H1 (cell line): ENCODE data around the gene AKR1B1. TPM values are rescaled to one million over a fixed set of nuclear protein-coding genes. Genes with fewer than 3 reads are reported as not detected.
A peak's percentile ranks its signal among the peaks of the same experiment; 100 is the strongest.

Source experiments
- CTCF ChIA-PET: fragments of 300-600 bp; sonication (Branson Sonifier 250); formaldehyde crosslinking; loops from one replicate; lab custom pipeline; 2021; ENCODE audit not compliant: partially characterized antibody; lab: Charles Lee
- POLR2A ChIA-PET: fragments of 300-600 bp; sonication (Branson Sonifier 250); formaldehyde crosslinking; loops from one replicate; lab custom pipeline; 2021; ENCODE audit warnings: inconsistent platforms; ENCODE audit not compliant: partially characterized antibody; lab: Charles Lee
- DNase-seq, 2 experiments: peaks; one replicate each; pipeline versions ENCODE4 v3.0.0 to v3.0.0-alpha.2; 2010 to 2022; ENCODE audit warnings: low spot score in 2 of 2, low read depth in 1 of 2, mixed read lengths in 1 of 2
- FAIRE-seq: peaks from 2 replicates; lab custom pipeline; 2011; peaks lifted over from hg19 to GRCh38; lab: Jason Lieb, UNC
- H2AFZ ChIP-seq: 2 replicates; pipeline ENCODE4 v1.8.1; 2012; ENCODE audit warnings: low read length, inconsistent platforms
- H2AK5ac ChIP-seq: 2 replicates; pipeline ENCODE4 v1.6.1; 2013; ENCODE audit warnings: low read depth, low read length
- H2BK120ac ChIP-seq: replicated peaks from 2 replicates; pipeline ENCODE3; 2013; ENCODE audit warnings: low read depth, low read length, inconsistent platforms
- H2BK12ac ChIP-seq: 2 replicates; pipeline ENCODE4 v1.6.1; 2013; ENCODE audit warnings: low read depth, low read length
- H2BK15ac ChIP-seq: 2 replicates; pipeline ENCODE4 v1.6.1; 2013; ENCODE audit warnings: low read length
- H2BK20ac ChIP-seq: 2 replicates; pipeline ENCODE4 v1.6.1; 2013; ENCODE audit warnings: low read length
- H2BK5ac ChIP-seq: 2 replicates; pipeline ENCODE4 v1.6.1; 2013; ENCODE audit warnings: low read depth, low read length
- H3K14ac ChIP-seq: 2 replicates; pipeline ENCODE4 v1.6.1; 2013; ENCODE audit warnings: inconsistent platforms; ENCODE audit not compliant: insufficient read length
- H3K18ac ChIP-seq: 2 replicates; pipeline ENCODE4 v1.6.1; 2013; ENCODE audit warnings: low read length; ENCODE audit errors: extremely low read depth
- H3K23ac ChIP-seq: 2 replicates; pipeline ENCODE4 v1.6.1; 2013; ENCODE audit warnings: inconsistent platforms; ENCODE audit not compliant: insufficient read length
- H3K23me2 ChIP-seq: 2 replicates; pipeline ENCODE4 v1.6.1; 2013; ENCODE audit warnings: low read depth, low read length
- H3K27ac ChIP-seq: 2 replicates; pipeline ENCODE4 v1.6.1; 2011; ENCODE audit warnings: low read depth, low read length, inconsistent platforms
- H3K27me3 ChIP-seq, 4 experiments: replicated peaks in 1 of 4; 1 replicate in 1 of 4; 2 replicates in 3 of 4; pipeline versions ENCODE4 v1.6.1 to v1.8.1; 2011 to 2013; ENCODE audit warnings: low read length in 3 of 4, mild to moderate bottlenecking in 3 of 4, inconsistent platforms in 2 of 4, mixed read lengths in 2 of 4, moderate library complexity in 1 of 4; ENCODE audit not compliant: control insufficient read depth in 3 of 4, insufficient read depth in 3 of 4; ENCODE audit errors: extremely low read depth in 1 of 4
- H3K36me3 ChIP-seq, 4 experiments: 2 replicates each; pipeline versions ENCODE4 v1.6.1 to v1.8.1; 2011 to 2013; ENCODE audit warnings: mild to moderate bottlenecking in 4 of 4, low read length in 3 of 4, moderate library complexity in 2 of 4, control low read depth in 1 of 4, inconsistent platforms in 1 of 4; ENCODE audit not compliant: insufficient read depth in 4 of 4, control insufficient read depth in 2 of 4
- H3K4ac ChIP-seq: replicated peaks from 2 replicates; pipeline ENCODE3; 2013; ENCODE audit warnings: low read length, low read depth, mixed read lengths, inconsistent platforms; ENCODE audit not compliant: insufficient read length
- H3K4me1 ChIP-seq, 4 experiments: replicated peaks in 1 of 4; 1 replicate in 1 of 4; 2 replicates in 3 of 4; pipeline versions ENCODE4 v1.6.1 to v1.8.1; 2011 to 2013; ENCODE audit warnings: low read length in 3 of 4, inconsistent platforms in 2 of 4, mixed read lengths in 1 of 4; ENCODE audit not compliant: insufficient read depth in 4 of 4, control insufficient read depth in 3 of 4
- H3K4me2 ChIP-seq, 2 experiments: 2 replicates each; pipeline versions ENCODE4 v1.6.1 to v1.8.1; 2011 to 2013; ENCODE audit warnings: low read depth in 2 of 2, low read length in 2 of 2, control low read depth in 1 of 2, inconsistent platforms in 1 of 2, mild to moderate bottlenecking in 1 of 2; ENCODE audit not compliant: insufficient read depth in 1 of 2
- H3K4me3 ChIP-seq, 4 experiments: fragments of 200-600, 300-600 bp in 1 of 4; sonication (generic), shearing (Covaris generic), sonication (Bioruptor Twin) in 1 of 4; 2 replicates each; pipeline versions ENCODE4 v1.5.1 to v1.8.1; 2011 to 2016; ENCODE audit warnings: low read length in 4 of 4, low read depth in 3 of 4, control low read depth in 2 of 4, inconsistent platforms in 2 of 4, mild to moderate bottlenecking in 2 of 4, mixed read lengths in 1 of 4, moderate library complexity in 1 of 4; ENCODE audit not compliant: insufficient read depth in 2 of 4; ENCODE audit errors: extremely low read depth in 1 of 4
- H3K56ac ChIP-seq: replicated peaks from 2 replicates; pipeline ENCODE3; 2013; ENCODE audit warnings: low read depth, mild to moderate bottlenecking, mixed read lengths, low read length, inconsistent platforms; ENCODE audit not compliant: insufficient read length
- H3K79me1 ChIP-seq: 2 replicates; pipeline ENCODE4 v1.6.1; 2013; ENCODE audit warnings: low read depth, low read length, control low read depth
- H3K79me2 ChIP-seq, 2 experiments: 2 replicates each; pipeline versions ENCODE4 v1.6.1 to v1.8.1; 2012 to 2013; ENCODE audit warnings: low read length in 2 of 2, mild to moderate bottlenecking in 2 of 2, inconsistent platforms in 1 of 2; ENCODE audit not compliant: insufficient read depth in 2 of 2, control insufficient read depth in 1 of 2
- H3K9ac ChIP-seq, 4 experiments: replicated peaks in 1 of 4; 1 replicate in 1 of 4; 2 replicates in 3 of 4; pipeline versions ENCODE4 v1.6.1 to v1.8.1; 2011 to 2013; ENCODE audit warnings: low read depth in 3 of 4, low read length in 3 of 4, control low read depth in 2 of 4, mild to moderate bottlenecking in 2 of 4, moderate library complexity in 2 of 4, inconsistent platforms in 1 of 4; ENCODE audit errors: extremely low read depth in 1 of 4
- H3K9me3 ChIP-seq, 2 experiments: 2 replicates each; pipeline versions ENCODE4 v1.6.1 to v1.8.1; 2012 to 2013; ENCODE audit warnings: mild to moderate bottlenecking in 2 of 2, moderate library complexity in 2 of 2, control low read depth in 1 of 2, inconsistent platforms in 1 of 2, low read depth in 1 of 2, low read length in 1 of 2, mixed read lengths in 1 of 2; ENCODE audit not compliant: insufficient read depth in 2 of 2
- H4K20me1 ChIP-seq, 2 experiments: replicated peaks in 1 of 2; 2 replicates each; pipeline versions ENCODE3 to v1.8.1; 2011 to 2013; ENCODE audit warnings: inconsistent platforms in 2 of 2, low read length in 2 of 2, mild to moderate bottlenecking in 1 of 2; ENCODE audit not compliant: insufficient read depth in 2 of 2, control insufficient read depth in 1 of 2
- H4K5ac ChIP-seq: 2 replicates; pipeline ENCODE4 v1.6.1; 2013; ENCODE audit warnings: low read length, low read depth, mixed read lengths, inconsistent platforms; ENCODE audit not compliant: insufficient read length
- H4K8ac ChIP-seq: 2 replicates; pipeline ENCODE4 v1.8.0; 2013; ENCODE audit warnings: mild to moderate bottlenecking, moderate library complexity, low read length, inconsistent platforms; ENCODE audit not compliant: insufficient read depth; ENCODE audit errors: extremely low read depth
- H4K91ac ChIP-seq: replicated peaks from 2 replicates; pipeline ENCODE3; 2013; ENCODE audit warnings: low read length, mixed read lengths, inconsistent platforms; ENCODE audit not compliant: insufficient read length
- GABPA ChIP-seq: IDR thresholded peaks from 2 replicates; pipeline ENCODE4 v1.6.1; 2011; ENCODE audit warnings: mild to moderate bottlenecking, low read length, moderate library complexity, borderline replicate concordance; ENCODE audit not compliant: insufficient read depth
- GTF2F1 ChIP-seq: IDR thresholded peaks from 2 replicates; pipeline ENCODE4 v1.6.1; 2012; ENCODE audit warnings: low read depth, low read length, improper control_type of control experiment, borderline replicate concordance
- KDM5A ChIP-seq: fragments of 200-600 bp; IDR thresholded peaks from 2 replicates; pipeline ENCODE4 v1.7.1; 2012; ENCODE audit warnings: mild to moderate bottlenecking, low read length, inconsistent platforms, mixed read lengths
- RAD21 ChIP-seq, 2 experiments: IDR thresholded peaks in 1 of 2; conservative IDR thresholded peaks in 1 of 2; 2 replicates each; pipeline ENCODE4 v1.6.1; 2011; ENCODE audit warnings: low read depth in 2 of 2, low read length in 2 of 2, improper control_type of control experiment in 1 of 2, inconsistent platforms in 1 of 2, mild to moderate bottlenecking in 1 of 2, moderate library complexity in 1 of 2
- RBBP5 ChIP-seq: IDR thresholded peaks from 2 replicates; pipeline ENCODE4 v1.7.1; 2012; ENCODE audit warnings: low read depth, mild to moderate bottlenecking, inconsistent platforms, low read length, moderate library complexity, borderline replicate concordance
- SP2 ChIP-seq: IDR thresholded peaks from 2 replicates; pipeline ENCODE4 v1.6.1; 2012; ENCODE audit warnings: mild to moderate bottlenecking, low read length, inconsistent platforms
- SUZ12 ChIP-seq: fragments of 200-600 bp; sonication (generic); IDR thresholded peaks from 2 replicates; pipeline ENCODE4 v1.6.1; 2012; ENCODE audit warnings: mild to moderate bottlenecking, inconsistent platforms, low read length, moderate library complexity, mixed read lengths
- WGBS, 2 experiments: shearing (Covaris generic) in 1 of 2; methylation state at CpG; one replicate each; pipeline versions ENCODE4 v1.1.6 to v1.1.7; 2013 to 2015; ENCODE audit warnings: low lambda C conversion rate in 2 of 2, mixed read lengths in 2 of 2, inconsistent platforms in 1 of 2, low coverage in 1 of 2, missing lambda C conversion rate in 1 of 2; ENCODE audit not compliant: insufficient replicate concordance in 2 of 2, insufficient coverage in 1 of 2, insufficient read length in 1 of 2; ENCODE audit errors: extremely low coverage in 1 of 2, missing lambda C conversion rate in 1 of 2; 5-methylcytosine and 5-hydroxymethylcytosine counted together
- polyA plus RNA-seq, 7 experiments: library from polyadenylated mRNA; depleted of rRNA in 3 of 7; stranded (reverse) in 5 of 7; unstranded in 2 of 7; fragments of >200 nt in 5 of 7; fragments of 200-250 nt in 2 of 7; gene quantifications; 1 replicate in 5 of 7; 2 replicates in 1 of 7; 4 replicates in 1 of 7; pipeline versions ENCODE4 v1.2.1 to v1.2.3, GENCODE V29; 2011 to 2013; ENCODE audit warnings: missing spikeins in 2 of 7, mixed read lengths in 2 of 7
- total RNA-seq: library from RNA; stranded (reverse); fragmentation: NEBNext Ultra II Directional; extraction: Animal tissue kit (Norgen Biotek cat#: 25700); gene quantifications from 2 replicates; pipeline ENCODE4 v1.2.1, GENCODE V29; 2021

Gene AKR1B1
- total and polyA plus RNA-seq, 2 of the 8 experiments (the other 6 are each of a cell fraction or from before 2014, with no cell fraction given) = 195 to 273 TPM

DNA sequence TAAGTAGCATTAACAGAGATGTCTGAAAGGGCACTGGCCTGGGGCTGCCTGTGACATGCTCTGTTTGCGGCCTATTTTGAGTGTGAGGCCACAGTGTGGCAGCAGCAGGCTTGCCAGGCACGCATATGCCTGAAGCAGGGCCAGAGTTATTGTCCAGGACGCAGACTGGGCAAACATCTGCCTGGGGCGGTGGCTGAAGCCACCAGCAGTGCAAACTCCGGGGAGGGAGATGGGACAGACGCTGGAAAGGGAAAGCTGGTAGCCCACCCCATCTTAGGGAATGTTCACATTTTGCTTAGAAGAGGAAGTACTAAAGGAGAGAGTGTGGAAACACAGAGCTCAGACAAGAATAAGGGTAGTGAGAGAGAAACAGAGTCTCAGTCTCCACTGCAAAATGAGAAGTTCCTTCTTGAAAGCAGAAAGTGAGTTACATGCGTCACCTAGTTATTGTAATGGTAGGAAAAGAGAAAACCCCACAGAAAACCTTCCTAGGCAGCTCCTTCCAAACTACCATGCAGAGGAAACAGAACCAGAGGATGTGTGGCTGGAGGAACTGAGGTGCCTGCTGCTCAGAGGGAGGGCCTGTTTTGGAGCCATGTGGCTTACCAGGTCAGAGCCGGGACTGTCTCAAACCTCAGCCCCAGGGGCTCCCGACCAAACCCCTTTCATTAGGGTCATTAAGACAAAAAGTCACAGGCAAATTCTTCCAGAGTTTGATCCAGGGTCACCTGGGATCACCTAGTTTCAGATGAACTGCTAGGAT lies 14.5 kb downstream of the AKR1B1 start:
- 80% methylated on average over 9 of the region's 9 CpGs; no CpG with 5 or more reads in 1 of the 2 experiments for WGBS, 2 experiments
- Histone ChIP-seq H3K23ac (no peak overlapping the region), H3K79me1 (no peaks in the 10 kb centered on the region), H3K14ac (no peak overlapping the region), H2BK12ac (no peak overlapping the region), H3K56ac (no peak overlapping the region), H2BK120ac (no peak overlapping the region), H4K20me1 (peaks cover 0 to 5% of the 10 kb centered on the region in 2 experiments), H3K18ac (no peak overlapping the region), H3K36me3 (peaks cover 30 to 80% (median 66%) of the 10 kb centered on the region in 4 experiments), H4K5ac (no peak overlapping the region), H2BK5ac (no peak overlapping the region), H3K23me2 (no peaks in the 10 kb centered on the region), H3K4me1 (no peaks in the 10 kb centered on the region), H3K27me3 (no peaks in the 10 kb centered on the region), H3K4ac (no peak overlapping the region), H3K9ac (no peak overlapping the region), H3K4me2 (no peak overlapping the region), H3K79me2 (no peaks in the 10 kb centered on the region), H2AFZ (no peak overlapping the region), H4K91ac (no peak overlapping the region), H3K27ac (no peak overlapping the region), H3K9me3 (no peaks in the 10 kb centered on the region), H2AK5ac (no peak overlapping the region), H2BK20ac (no peak overlapping the region), H4K8ac (no peak overlapping the region), H2BK15ac (no peak overlapping the region), H3K4me3 (no peak overlapping the region)
- no peak for DNase-seq
- no peak for TF ChIP-seq SUZ12
- peak in 1 of 2 experiments; percentile 7; a peak in 1 of 4 replicates for TF ChIP-seq RAD21 (IDR thresholded peaks at IDR 0.05 in 1 of 2, conservative IDR thresholded peaks at IDR 0.05 in 1 of 2; ENCODE audit: low read depth in 2 of 2, low read length in 2 of 2)
- TF ChIP-seq SP2 = no peak
- TF ChIP-seq KDM5A = no peak
- no peak for TF ChIP-seq GABPA
- no peak for TF ChIP-seq GTF2F1
- TF ChIP-seq RBBP5 = no peak
- ChIA-PET POLR2A (no interaction called here), CTCF (interaction anchor here (1.0 to 7.8 kb wide), 5 partner anchors 9 to 103 kb away, joined by 3 to 43 read pairs (median 22); partner anchors contain the start of gene AKR1B1)
- FAIRE-seq = no peak
